Sigmoid colon (tissue), 7 donors: ENCODE measurements around the gene HDAC4. TPM values are rescaled to one million over a fixed set of nuclear protein-coding genes. Genes with fewer than 3 reads are reported as not detected.

Experiments used
- DNase-seq: peaks from one replicate; pipeline ENCODE4 v3.0.0-alpha.2; 2019
- H3K27ac ChIP-seq, 4 donors: fragments of 200-600 bp; sonication (generic); one replicate each; pipeline ENCODE4 v1.5.1; 2016 to 2019; ENCODE audit warnings: mild to moderate bottlenecking in 1 of 4
- H3K27me3 ChIP-seq, 3 donors: fragments of 200-600 bp; sonication (generic); one replicate each; pipeline ENCODE4 v1.5.1; 2019; ENCODE audit warnings: mild to moderate bottlenecking in 1 of 3
- H3K36me3 ChIP-seq, 4 donors: fragments of 200-600 bp; sonication (generic); one replicate each; pipeline ENCODE4 v1.5.1; 2016 to 2019
- H3K4me1 ChIP-seq, 4 donors: fragments of 200-600 bp; sonication (generic); one replicate each; pipeline ENCODE4 v1.5.1; 2017 to 2019
- H3K4me3 ChIP-seq, 4 donors: fragments of 200-600 bp; sonication (generic); one replicate each; pipeline ENCODE4 v1.5.1; 2017 to 2019; ENCODE audit warnings: mild to moderate bottlenecking in 2 of 4, moderate library complexity in 1 of 4
- H3K9me3 ChIP-seq, 4 donors: fragments of 200-600 bp in 3 of 4; sonication (generic) in 3 of 4; one replicate each; pipeline versions ENCODE4 v1.5.1 to v1.6.1; 2013 to 2019
- EP300 ChIP-seq, 4 donors: sonication (generic); formaldehyde crosslinking; IDR thresholded peaks; one replicate each; pipeline ENCODE4 v1.6.1; 2017; ENCODE audit warnings: antibody characterized with exemption in 4 of 4
- POLR2A ChIP-seq, 2 donors: fragments of 450-650 bp; IDR thresholded peaks; one replicate each; pipeline ENCODE4 v1.6.1; 2016; ENCODE audit warnings: antibody characterized with exemption in 2 of 2, mild to moderate bottlenecking in 2 of 2, moderate library complexity in 2 of 2
- POLR2AphosphoS5 ChIP-seq, 4 donors: sonication (generic); formaldehyde crosslinking; IDR thresholded peaks; one replicate each; pipeline ENCODE4 v1.6.1; 2017; ENCODE audit warnings: antibody characterized with exemption in 4 of 4
- WGBS, 2 donors: extraction: QIAGEN DNeasy Blood & Tissue Kit; methylation state at CpG; one replicate each; pipeline ENCODE4 v1.1.7; 2013; 5-methylcytosine and 5-hydroxymethylcytosine counted together
- intact Hi-C: fragments of 100-400 bp; cut with DNase I; formaldehyde crosslinking; loops from one replicate; pipeline ENCODE4 v1.15.1; 2023
- polyA plus RNA-seq, 3 donors: library from polyadenylated mRNA; stranded (reverse); fragments of 200-250 nt; gene quantifications; one replicate each; pipeline ENCODE4 v1.2.3, GENCODE V29; 2013
- total RNA-seq, 4 donors: library from RNA; depleted of rRNA; stranded (reverse); fragments of >200 nt; gene quantifications; one replicate each; pipeline ENCODE4 v1.1.0, GENCODE V29; 2016
- TF ChIP-seq, protein P1 (sequence below), 4 experiments: fragments of 450-650 bp in 3 of 4; fragments of 200-600 bp in 1 of 4; IDR thresholded peaks; one replicate each; pipeline ENCODE4 v1.5.1; 2016 to 2019; ENCODE audit warnings: antibody characterized with exemption in 4 of 4, mild to moderate bottlenecking in 3 of 4, moderate library complexity in 2 of 4
- donor health status: healthy with polysubstance abuse.
- donor health status: Bipolar disorder and iron deficiency.
- donor health status: healthy.

The HDAC4 gene
- total and polyA plus RNA-seq, 7 donors, result 1.8 to 196 (median 77.0) TPM

- DNase-seq, result no peak
- Histone ChIP-seq H3K27me3 (no peaks in the 10 kb centered on the region), H3K4me1 (peaks cover 0 to 15% (median 5%) of the 10 kb centered on the region in 4 donors), H3K9me3 (no peaks in the 10 kb centered on the region), H3K27ac (no peak overlapping the region), H3K4me3 (no peak overlapping the region), H3K36me3 (peaks cover 57 to 100% (median 84%) of the 10 kb centered on the region in 4 donors)
- WGBS, 2 donors, result 90 to 94% methylated on average over 12 of the region's 12 CpGs
- TF ChIP-seq POLR2A (IDR thresholded peaks at IDR 0.05) (no peak), EP300 (IDR thresholded peaks at IDR 0.05) (no peak), POLR2AphosphoS5 (IDR thresholded peaks at IDR 0.05) (no peak)
- TF ChIP-seq, protein P1, sequence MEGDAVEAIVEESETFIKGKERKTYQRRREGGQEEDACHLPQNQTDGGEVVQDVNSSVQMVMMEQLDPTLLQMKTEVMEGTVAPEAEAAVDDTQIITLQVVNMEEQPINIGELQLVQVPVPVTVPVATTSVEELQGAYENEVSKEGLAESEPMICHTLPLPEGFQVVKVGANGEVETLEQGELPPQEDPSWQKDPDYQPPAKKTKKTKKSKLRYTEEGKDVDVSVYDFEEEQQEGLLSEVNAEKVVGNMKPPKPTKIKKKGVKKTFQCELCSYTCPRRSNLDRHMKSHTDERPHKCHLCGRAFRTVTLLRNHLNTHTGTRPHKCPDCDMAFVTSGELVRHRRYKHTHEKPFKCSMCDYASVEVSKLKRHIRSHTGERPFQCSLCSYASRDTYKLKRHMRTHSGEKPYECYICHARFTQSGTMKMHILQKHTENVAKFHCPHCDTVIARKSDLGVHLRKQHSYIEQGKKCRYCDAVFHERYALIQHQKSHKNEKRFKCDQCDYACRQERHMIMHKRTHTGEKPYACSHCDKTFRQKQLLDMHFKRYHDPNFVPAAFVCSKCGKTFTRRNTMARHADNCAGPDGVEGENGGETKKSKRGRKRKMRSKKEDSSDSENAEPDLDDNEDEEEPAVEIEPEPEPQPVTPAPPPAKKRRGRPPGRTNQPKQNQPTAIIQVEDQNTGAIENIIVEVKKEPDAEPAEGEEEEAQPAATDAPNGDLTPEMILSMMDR (IDR thresholded peaks at IDR 0.05), result no peak
- intact Hi-C loops, result no loop called here
Measured at GRCh38 chr2:239105234-239105633, 295.6 kb downstream of the HDAC4 start.

DNA sequence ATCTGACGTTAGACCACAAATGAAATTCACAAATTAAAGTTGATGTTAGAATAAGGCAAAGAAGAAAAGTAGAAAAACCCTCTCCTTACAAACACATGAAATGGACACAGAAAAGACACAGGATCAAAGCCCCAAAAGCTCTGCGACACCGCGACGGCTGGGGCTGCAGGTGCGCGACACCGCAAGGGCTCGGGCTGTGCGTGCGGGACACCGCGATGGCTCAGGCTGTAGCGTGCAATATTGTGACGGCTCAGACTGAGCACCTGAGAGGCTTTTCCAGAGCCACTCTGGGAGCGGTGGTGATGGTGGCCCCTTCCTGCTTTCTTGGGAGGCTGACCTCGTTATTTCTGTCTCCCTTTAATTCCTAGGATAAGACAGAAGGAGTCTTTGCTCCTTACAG lies 296.0 kb downstream of the HDAC4 start:
- Histone ChIP-seq H3K27ac (no peak overlapping the region), H3K4me3 (no peak overlapping the region), H3K4me1 (peaks cover 0 to 10% (median 2%) of the 10 kb centered on the region in 4 donors), H3K27me3 (no peaks in the 10 kb centered on the region), H3K9me3 (no peaks in the 10 kb centered on the region), H3K36me3 (peaks cover 55 to 100% (median 85%) of the 10 kb centered on the region in 4 donors)
- TF ChIP-seq, protein P1 (IDR thresholded peaks at IDR 0.05), result no peak
- no peak for TF ChIP-seq POLR2AphosphoS5 (IDR thresholded peaks at IDR 0.05)
- TF ChIP-seq POLR2A (IDR thresholded peaks at IDR 0.05), result no peak
- no peak for TF ChIP-seq EP300 (IDR thresholded peaks at IDR 0.05)
- no peak for DNase-seq
- intact Hi-C loops, result no loop called here
- WGBS, 2 donors, result 97% methylated on average over 17 of the region's 17 CpGs

GRCh38 chr2:239103125-239104098 lies 297.4 kb downstream of the HDAC4 start:
- Histone ChIP-seq H3K9me3 (no peaks in the 10 kb centered on the region), H3K4me3 (no peak overlapping the region), H3K4me1 (no peaks in the 10 kb centered on the region), H3K27ac (peak overlapping the region in 2 of 4 donors; percentile 7 to 13), H3K27me3 (no peaks in the 10 kb centered on the region), H3K36me3 (peaks cover 52 to 100% (median 87%) of the 10 kb centered on the region in 4 donors)
- no peak for TF ChIP-seq POLR2AphosphoS5 (IDR thresholded peaks at IDR 0.05)
- no peak for DNase-seq
- intact Hi-C loops, result no loop called here
- WGBS, 2 donors, result 95% methylated on average over 30 of the region's 30 CpGs

DNA sequence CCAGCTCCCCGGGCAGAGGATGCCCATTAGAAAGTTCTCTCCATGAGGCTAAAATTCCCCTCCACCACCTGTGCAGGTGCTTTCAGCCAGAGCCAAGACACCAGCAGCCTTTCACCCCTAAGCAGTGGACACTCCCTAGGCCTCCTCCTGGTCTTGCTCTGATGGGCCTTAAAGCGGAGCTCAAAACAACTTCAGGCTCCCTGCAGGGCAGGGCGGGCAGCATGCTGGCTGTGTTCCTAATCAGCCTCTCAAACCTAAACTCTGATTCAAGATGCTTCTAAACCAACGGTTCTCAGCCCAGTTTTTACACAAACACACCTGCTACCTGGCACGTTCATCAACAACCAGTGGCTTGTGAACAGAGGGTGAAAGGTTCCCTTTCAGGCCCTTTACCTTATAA lies 298.6 kb downstream of the HDAC4 start:
- H3K4me3 ChIP-seq, result no peak overlapping the region
- WGBS, 2 donors, result 67 to 85% methylated on average over 5 of the region's 5 CpGs
- no peaks in the 10 kb centered on the region for H3K9me3 ChIP-seq
- DNase-seq, result no peak
- peak overlapping the region in 2 of 4 donors; percentile 7 to 13 for H3K27ac ChIP-seq
- no peaks in the 10 kb centered on the region for H3K27me3 ChIP-seq
- intact Hi-C loops, result no loop called here
- peaks cover 41 to 100% (median 80%) of the 10 kb centered on the region in 4 donors for H3K36me3 ChIP-seq
- TF ChIP-seq POLR2AphosphoS5 (IDR thresholded peaks at IDR 0.05), result no peak
- TF ChIP-seq EP300 (IDR thresholded peaks at IDR 0.05), result no peak
- TF ChIP-seq, protein P1 (IDR thresholded peaks at IDR 0.05), result no peak
- TF ChIP-seq POLR2A (IDR thresholded peaks at IDR 0.05), result no peak
- H3K4me1 ChIP-seq, result peaks cover 0 to 2% (median 0%) of the 10 kb centered on the region in 4 donors

- intact Hi-C loops, result no loop called here
- H3K36me3 ChIP-seq, result peaks cover 36 to 100% (median 75%) of the 10 kb centered on the region in 4 donors
- H3K27me3 ChIP-seq, result no peaks in the 10 kb centered on the region
- DNase-seq, result no peak
- 96% methylated on average over 24 of the region's 24 CpGs for WGBS, 2 donors
- no peak overlapping the region for H3K4me3 ChIP-seq
- H3K4me1 ChIP-seq, result peaks cover 0 to 6% (median 0%) of the 10 kb centered on the region in 4 donors
- no peak overlapping the region for H3K27ac ChIP-seq
- no peaks in the 10 kb centered on the region for H3K9me3 ChIP-seq
- TF ChIP-seq EP300 (IDR thresholded peaks at IDR 0.05), result no peak
- no peak for TF ChIP-seq POLR2AphosphoS5 (IDR thresholded peaks at IDR 0.05)
- no peak for TF ChIP-seq POLR2A (IDR thresholded peaks at IDR 0.05)
Measured at GRCh38 chr2:239101807-239102206, 299.0 kb downstream of the HDAC4 start.
